IMR-90 (cell line): ENCODE data around the gene LBP. TPM values are rescaled to one million over a fixed set of nuclear protein-coding genes. Genes with fewer than 3 reads are reported as not detected.
A peak's percentile ranks its signal among the peaks of the same experiment; 100 is the strongest.

Experiments used
- ATAC-seq: fragments of 200-7000 bp; cut with Tn5 transposase; 2 replicates; pipeline ENCODE4 v1.9.1; 2020; ENCODE audit warnings: low read depth, mild to moderate bottlenecking, moderate library complexity
- BruUV-seq: library from RNA; stranded (reverse); fragments of 400-500 nt; replicated peaks from 2 replicates; lab custom pipeline; 2021; lab: Mats Ljungman, UMichigan
- CTCF ChIA-PET: fragments of 300-600 bp; formaldehyde crosslinking; extraction: SDS; loops from one replicate; lab custom pipeline; 2021; ENCODE audit warnings: antibody characterized with exemption; lab: Yijun Ruan, JAX
- POLR2A ChIA-PET: fragments of 300-600 bp; sonication (Branson Sonifier 250); formaldehyde crosslinking; loops from one replicate; lab custom pipeline; 2022; ENCODE audit warnings: antibody characterized with exemption; ENCODE audit not compliant: unreplicated experiment; lab: Charles Lee
- DNase-seq: peaks from one replicate; pipeline ENCODE4 v3.0.0; 2013
- H2AFZ ChIP-seq: replicated peaks from 2 replicates; pipeline ENCODE3; 2013; ENCODE audit warnings: low read length, mild to moderate bottlenecking; ENCODE audit not compliant: poor library complexity
- H2AK5ac ChIP-seq: 2 replicates; pipeline ENCODE4 v1.6.1; 2013; ENCODE audit warnings: low read depth, low read length, inconsistent platforms
- H2AK9ac ChIP-seq: replicated peaks from 2 replicates; pipeline ENCODE3; 2013; ENCODE audit warnings: mild to moderate bottlenecking, low read depth, low read length, moderate library complexity; ENCODE audit not compliant: poor library complexity
- H2BK120ac ChIP-seq: 2 replicates; pipeline ENCODE4 v1.6.1; 2013; ENCODE audit warnings: low read depth, low read length, inconsistent platforms
- H2BK15ac ChIP-seq: 3 replicates; pipeline ENCODE4 v1.6.1; 2013; ENCODE audit warnings: low read depth, low read length, inconsistent platforms
- H2BK20ac ChIP-seq: 2 replicates; pipeline ENCODE4 v1.6.1; 2013; ENCODE audit warnings: low read depth, mild to moderate bottlenecking, inconsistent platforms, low read length, moderate library complexity
- H2BK5ac ChIP-seq: 2 replicates; pipeline ENCODE4 v1.6.1; 2013; ENCODE audit warnings: mild to moderate bottlenecking, low read depth, low read length, inconsistent platforms; ENCODE audit not compliant: poor library complexity, severe bottlenecking
- H3K14ac ChIP-seq: replicated peaks from 2 replicates; pipeline ENCODE4 v1.6.1; 2013; ENCODE audit warnings: low read depth, low read length, inconsistent platforms
- H3K18ac ChIP-seq: 2 replicates; pipeline ENCODE4 v1.6.1; 2013; ENCODE audit warnings: low read depth, low read length, control low read depth
- H3K23ac ChIP-seq: 2 replicates; pipeline ENCODE4 v1.6.1; 2013; ENCODE audit warnings: low read depth, low read length, inconsistent platforms
- H3K27ac ChIP-seq: 2 replicates; pipeline ENCODE4 v1.5.1; 2013; ENCODE audit warnings: mild to moderate bottlenecking, control low read depth, low read length; ENCODE audit not compliant: insufficient read depth
- H3K27me3 ChIP-seq: 2 replicates; pipeline ENCODE4 v1.6.1; 2013; ENCODE audit warnings: low read length; ENCODE audit not compliant: control insufficient read depth, insufficient read depth
- H3K36me3 ChIP-seq: 2 replicates; pipeline ENCODE4 v1.6.1; 2013; ENCODE audit warnings: low read length, mixed read lengths; ENCODE audit not compliant: control insufficient read depth, insufficient read depth
- H3K4ac ChIP-seq: 2 replicates; pipeline ENCODE4 v1.6.1; 2013; ENCODE audit warnings: low read depth, low read length, inconsistent platforms
- H3K4me1 ChIP-seq: 2 replicates; pipeline ENCODE4 v1.6.1; 2013; ENCODE audit warnings: low read length, mixed read lengths; ENCODE audit not compliant: control insufficient read depth, insufficient read depth
- H3K4me2 ChIP-seq: 2 replicates; pipeline ENCODE4 v1.6.1; 2013; ENCODE audit warnings: low read depth, mild to moderate bottlenecking, control low read depth, low read length, moderate library complexity
- H3K4me3 ChIP-seq: 2 replicates; pipeline ENCODE4 v1.5.1; 2013; ENCODE audit warnings: low read depth, mild to moderate bottlenecking, control low read depth, low read length, moderate library complexity; ENCODE audit not compliant: insufficient read depth
- H3K56ac ChIP-seq: 2 replicates; pipeline ENCODE4 v1.6.1; 2013; ENCODE audit warnings: low read length, inconsistent platforms; ENCODE audit not compliant: insufficient read depth; ENCODE audit errors: extremely low read depth
- H3K79me1 ChIP-seq, 2 experiments: 2 replicates each; pipeline ENCODE4 v1.6.1; 2013; ENCODE audit warnings: low read length in 2 of 2, inconsistent platforms in 1 of 2, low read depth in 1 of 2
- H3K9ac ChIP-seq: 2 replicates; pipeline ENCODE4 v1.6.1; 2013; ENCODE audit warnings: low read depth, low read length, control low read depth
- H3K9me1 ChIP-seq: 2 replicates; pipeline ENCODE4 v1.6.1; 2013; ENCODE audit warnings: low read length, inconsistent platforms; ENCODE audit not compliant: insufficient read depth
- H3K9me3 ChIP-seq: 2 replicates; pipeline ENCODE4 v1.6.1; 2013; ENCODE audit warnings: low read length; ENCODE audit not compliant: control insufficient read depth, insufficient read depth
- H4K20me1 ChIP-seq: 2 replicates; pipeline ENCODE4 v1.6.1; 2013; ENCODE audit warnings: low read length, inconsistent platforms; ENCODE audit not compliant: insufficient read depth
- H4K5ac ChIP-seq: 2 replicates; pipeline ENCODE4 v1.6.1; 2013; ENCODE audit warnings: mild to moderate bottlenecking, low read depth, low read length, control low read depth
- H4K8ac ChIP-seq, 2 experiments: 2 replicates each; pipeline ENCODE4 v1.6.1; 2013; ENCODE audit warnings: low read depth in 2 of 2, low read length in 2 of 2, control low read depth in 1 of 2, inconsistent platforms in 1 of 2
- H4K91ac ChIP-seq: 2 replicates; pipeline ENCODE4 v1.6.1; 2013; ENCODE audit warnings: low read depth, low read length, inconsistent platforms; ENCODE audit not compliant: insufficient read depth
- ELK1 ChIP-seq: fragments of 150-350 bp; IDR thresholded peaks from 2 replicates; pipeline ENCODE4 v1.6.1; 2016; ENCODE audit warnings: low read depth, mild to moderate bottlenecking, low read length, moderate library complexity, borderline replicate concordance
- MXI1 ChIP-seq: IDR thresholded peaks from 2 replicates; pipeline ENCODE4 v1.6.1; 2012; ENCODE audit warnings: low read depth, mild to moderate bottlenecking, low read length, moderate library complexity, borderline replicate concordance
- RAD21 ChIP-seq: IDR thresholded peaks from 2 replicates; pipeline ENCODE4 v1.6.1; 2012; ENCODE audit warnings: low read length, improper control_type of control experiment
- SMC3 ChIP-seq: fragments of 150-350 bp; IDR thresholded peaks from 2 replicates; pipeline ENCODE4 v1.6.1; 2016; ENCODE audit warnings: low read depth, mild to moderate bottlenecking, antibody characterized with exemption, low read length, moderate library complexity
- WGBS, 2 experiments: methylation state at CpG; one replicate each; pipeline versions ENCODE4 v1.1.5 to v1.1.7; 2013; ENCODE audit warnings: missing lambda C conversion rate in 2 of 2; ENCODE audit not compliant: insufficient read length in 1 of 2; ENCODE audit errors: extremely low coverage in 2 of 2; 5-methylcytosine and 5-hydroxymethylcytosine counted together
- dilution Hi-C: fragments of 300-500 bp; cut with HindIII; formaldehyde crosslinking; loops from one replicate; pipeline ENCODE4 v1.14.3; 2018; ENCODE audit warnings: low sequenced_read_pairs; ENCODE audit not compliant: unreplicated experiment
- in situ Hi-C: fragments of 300-500 bp; cut with MboI; formaldehyde crosslinking; loops from 3 replicates; pipeline ENCODE4 v1.14.3; 2019; ENCODE audit warnings: low sequenced_read_pairs, inconsistent platforms, mixed read lengths
- intact Hi-C: fragments of 100-400 bp; cut with micrococcal nuclease; formaldehyde crosslinking; loops from 2 replicates; pipeline ENCODE4 v1.10.0; 2022
- polyA plus RNA-seq, 3 experiments: library from polyadenylated mRNA; depleted of rRNA; stranded (reverse); fragments of >200 nt; gene quantifications; 2 replicates each; pipeline ENCODE4 v1.2.3, GENCODE V29; 2012; ENCODE audit warnings: low replicate concordance in 1 of 3
- total RNA-seq: library from RNA; depleted of rRNA; stranded (reverse); fragments of >200 nt; gene quantifications from 2 replicates; pipeline ENCODE4 v1.2.3, GENCODE V29; 2012

LBP gene
- total and polyA plus RNA-seq, 2 of the 4 experiments (the other 2 are of a cell fraction) = not detected

GRCh38 chr20:38342713-38343310, 3.5 kb upstream of the LBP start:
- Histone ChIP-seq H3K9me3 (peaks cover 4% of the 10 kb centered on the region), H3K27me3 (peaks cover 13% of the 10 kb centered on the region), H3K4me3 (no peak overlapping the region), H2AK5ac (no peak overlapping the region), H4K20me1 (no peaks in the 10 kb centered on the region), H3K9ac (no peak overlapping the region), H3K79me1 (no peaks in the 10 kb centered on the region), H4K91ac (no peak overlapping the region), H3K18ac (no peak overlapping the region; the same call in 1 of the 2 replicates), H3K4me2 (peak overlapping the region; percentile 65), H3K9me1 (peaks cover 5% of the 10 kb centered on the region; the same call in 1 of the 2 replicates), H2AK9ac (no peak overlapping the region), H2BK120ac (no peak overlapping the region), H2BK5ac (no peak overlapping the region), H2BK15ac (no peak overlapping the region), H3K4me1 (peaks cover 4% of the 10 kb centered on the region; the same call in 1 of the 2 replicates), H4K5ac (peak overlapping the region; percentile 89), H3K4ac (no peak overlapping the region), H2AFZ (peak overlapping the region; percentile 90), H3K56ac (no peak overlapping the region), H3K27ac (no peak overlapping the region), H2BK20ac (no peak overlapping the region), H3K23ac (no peak overlapping the region), H3K14ac (0 out of 2 replicates have a peak overlapping the region, but pooled peaks have one; percentile 26), H4K8ac (peak overlapping the region; percentile 80 to 94), H3K36me3 (no peaks in the 10 kb centered on the region)
- DNase-seq (no peak), ATAC-seq (no peak)
- BruUV-seq = no TSS peak
- in situ Hi-C loops = no loop called here
- intact Hi-C loops = no loop called here
- dilution Hi-C loops = no loop called here
- ChIA-PET CTCF (no interaction called here), POLR2A (no interaction called here)
- no CpG with 5 or more reads among the region's 5 CpGs for WGBS, 2 experiments
- TF ChIP-seq ELK1 (no peak), SMC3 (no peak), RAD21 (no peak), MXI1 (no peak)
